Heart right ventricle (tissue), 16 donors: ENCODE results near the gene IQCK. TPM values are rescaled to one million over a fixed set of nuclear protein-coding genes. Genes with fewer than 3 reads are reported as not detected.

Experiments used
- ATAC-seq, 8 donors: fragments of 200-7000 bp; cut with Tn5 transposase; one replicate each; pipeline ENCODE4 v1.9.1; 2020; ENCODE audit warnings: mild to moderate bottlenecking in 8 of 8, moderate library complexity in 8 of 8, moderate number of reproducible peaks in 1 of 8
- DNase-seq, 2 donors: peaks; one replicate each; pipeline ENCODE4 v3.0.0-alpha.2; 2020
- H3K27ac ChIP-seq, 10 donors: fragments of 200-600 bp; sonication (generic) in 2 of 10; one replicate each; pipeline versions ENCODE4 v1.5.0 to v1.8.0; 2020 to 2022; ENCODE audit warnings: mild to moderate bottlenecking in 3 of 10
- H3K27me3 ChIP-seq, 7 donors: fragments of 200-600 bp; one replicate each; pipeline ENCODE4 v1.8.0; 2021 to 2022; ENCODE audit warnings: mild to moderate bottlenecking in 2 of 7
- H3K36me3 ChIP-seq, 9 donors: fragments of 200-600 bp; sonication (generic) in 1 of 9; one replicate each; pipeline versions ENCODE4 v1.5.0 to v1.8.0; 2020 to 2022; ENCODE audit warnings: mild to moderate bottlenecking in 2 of 9
- H3K4me1 ChIP-seq, 9 donors: fragments of 200-600 bp; sonication (generic) in 1 of 9; one replicate each; pipeline versions ENCODE4 v1.5.0 to v1.8.0; 2020 to 2022; ENCODE audit warnings: mild to moderate bottlenecking in 4 of 9
- H3K4me3 ChIP-seq, 10 donors: fragments of 200-600 bp; sonication (generic) in 2 of 10; one replicate each; pipeline versions ENCODE4 v1.5.0 to v1.8.0; 2020 to 2022; ENCODE audit warnings: mild to moderate bottlenecking in 7 of 10, moderate library complexity in 2 of 10
- H3K9me3 ChIP-seq, 11 donors: fragments of 200-600 bp in 10 of 11; sonication (generic) in 2 of 11; one replicate each; pipeline versions ENCODE4 v1.5.0 to v1.8.0; 2013 to 2022; ENCODE audit warnings: mild to moderate bottlenecking in 2 of 11, control low read depth in 1 of 11, moderate library complexity in 1 of 11
- WGBS, 2 donors: extraction: QIAGEN DNeasy Blood & Tissue Kit; methylation state at CpG; one replicate each; pipeline ENCODE4 v1.1.7; 2013; ENCODE audit warnings: inconsistent platforms in 1 of 2; 5-methylcytosine and 5-hydroxymethylcytosine counted together
- intact Hi-C, 10 donors: fragments of 100-400 bp; cut with DNase I; formaldehyde crosslinking; loops; one replicate each; pipeline versions ENCODE4 v1.11.1 to v1.14.2; 2022
- polyA plus RNA-seq, 2 donors: library from polyadenylated mRNA; stranded (reverse); fragments of 200-250 nt; gene quantifications; one replicate each; pipeline ENCODE4 v1.2.3, GENCODE V29; 2013
- total RNA-seq, 10 donors: library from RNA; stranded (reverse); fragmentation: NEBNext Ultra II Directional in 3 of 10; extraction: Animal tissue kit (Norgen Biotek cat#: 25700) in 3 of 10; gene quantifications; one replicate each; pipeline versions ENCODE4 v1.2.1 to v1.2.4, GENCODE V29; 2021 to 2023
- TF ChIP-seq, protein P1 (sequence below), 9 donors: fragments of 200-600 bp; sonication (generic) in 2 of 9; IDR thresholded peaks; one replicate each; pipeline versions ENCODE4 v1.5.0 to v1.8.0; 2021 to 2022; ENCODE audit warnings: antibody characterized with exemption in 9 of 9, mild to moderate bottlenecking in 5 of 9, moderate library complexity in 1 of 9
- donor health status: Arrhythmogenic right ventricular cardiomyopathy.
- donor health status: ischemic (EF 13 %, LVEDD 7.1; RV severe dilation, severe dysfunction).
- donor health status: healthy with polysubstance abuse.
- donor health status: DM: no; HTN: yes; CAD: no.
- donor health status: DM: no; HTN: no; CAD: no.
- donor health status: ischemic (EF 25% LVEDD 6.9; RV normal size, moderate dysfunction).
- donor health status: ischemic (EF 25% LVEDD 5.7; RV mildly dilated, moderate dysfunction).
- donor health status: healthy.
- donor health status: DM: yes; HTN: yes; CAD: no.
- donor health status: Ischemic cardiomyopathy.
- donor health status: ischemic (EF 35%, LVEDD 5.7; RV mildly dilated, moderate dysfunction).
- donor health status: nonischemic (EF 11% LVEDD 7.7; RV severe dilation, severe dysfunction).
- donor health status: DM: yes; HTN: yes; CAD: no.
- donor health status: PGD.
- donor health status: ischemic (EF 29% LVEDD 5.4; RV normal size, mild dysfunction).
- donor health status: nonischemic (EF 23%, LVEDD 6.1; RV moderate dilation, normal function).

The IQCK gene
- total and polyA plus RNA-seq, 12 donors, result 5.5 to 11.7 (median 7.4) TPM

DNA sequence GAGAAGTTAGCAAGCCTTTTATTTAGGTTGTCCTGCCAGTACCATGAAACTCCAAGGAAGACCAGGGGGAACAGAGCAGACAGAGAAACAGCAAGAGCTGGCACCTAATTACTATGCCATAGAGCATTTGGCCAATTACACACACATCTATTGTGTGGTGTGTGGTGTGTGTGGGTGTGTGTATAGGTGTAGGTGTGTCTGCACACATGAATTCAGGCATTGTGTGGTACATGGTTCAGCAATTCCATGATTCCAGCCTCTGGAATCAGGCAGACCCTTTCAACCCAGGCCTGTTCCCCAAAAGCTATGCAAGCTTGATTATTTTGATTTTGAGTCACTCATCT is 25.7 kb downstream of the IQCK start:
- H3K4me1 ChIP-seq, result peaks cover 0 to 46% (median 11%) of the 10 kb centered on the region in 9 donors
- DNase-seq (no peak), ATAC-seq (no peak)
- no peak overlapping the region for H3K27ac ChIP-seq
- TF ChIP-seq, protein P1, sequence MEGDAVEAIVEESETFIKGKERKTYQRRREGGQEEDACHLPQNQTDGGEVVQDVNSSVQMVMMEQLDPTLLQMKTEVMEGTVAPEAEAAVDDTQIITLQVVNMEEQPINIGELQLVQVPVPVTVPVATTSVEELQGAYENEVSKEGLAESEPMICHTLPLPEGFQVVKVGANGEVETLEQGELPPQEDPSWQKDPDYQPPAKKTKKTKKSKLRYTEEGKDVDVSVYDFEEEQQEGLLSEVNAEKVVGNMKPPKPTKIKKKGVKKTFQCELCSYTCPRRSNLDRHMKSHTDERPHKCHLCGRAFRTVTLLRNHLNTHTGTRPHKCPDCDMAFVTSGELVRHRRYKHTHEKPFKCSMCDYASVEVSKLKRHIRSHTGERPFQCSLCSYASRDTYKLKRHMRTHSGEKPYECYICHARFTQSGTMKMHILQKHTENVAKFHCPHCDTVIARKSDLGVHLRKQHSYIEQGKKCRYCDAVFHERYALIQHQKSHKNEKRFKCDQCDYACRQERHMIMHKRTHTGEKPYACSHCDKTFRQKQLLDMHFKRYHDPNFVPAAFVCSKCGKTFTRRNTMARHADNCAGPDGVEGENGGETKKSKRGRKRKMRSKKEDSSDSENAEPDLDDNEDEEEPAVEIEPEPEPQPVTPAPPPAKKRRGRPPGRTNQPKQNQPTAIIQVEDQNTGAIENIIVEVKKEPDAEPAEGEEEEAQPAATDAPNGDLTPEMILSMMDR (IDR thresholded peaks at IDR 0.05), result no peak
- H3K27me3 ChIP-seq, result no peaks in the 10 kb centered on the region
- H3K36me3 ChIP-seq, result peaks cover 0 to 12% (median 0%) of the 10 kb centered on the region in 9 donors
- H3K9me3 ChIP-seq, result no peaks in the 10 kb centered on the region
- H3K4me3 ChIP-seq, result no peak overlapping the region
- intact Hi-C loops, result no loop called here

DNA sequence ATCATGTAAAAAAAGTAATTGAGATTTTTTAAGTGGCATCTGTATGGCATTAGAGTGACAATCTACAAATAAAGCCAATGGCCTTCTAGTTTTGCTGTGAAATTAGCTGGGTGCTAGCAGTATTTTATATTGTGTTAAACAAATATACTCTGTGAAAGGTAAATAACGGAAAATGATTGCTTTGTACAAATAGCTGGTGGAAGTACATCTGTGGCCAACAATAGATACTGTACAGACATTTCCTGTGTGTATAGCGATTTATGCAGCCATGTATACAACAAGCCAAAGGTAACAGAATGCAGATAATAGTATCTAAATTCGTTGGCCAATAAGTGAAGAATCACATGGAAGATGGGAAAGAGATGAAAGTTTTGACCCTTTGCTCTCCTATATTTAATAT is 26.6 kb downstream of the IQCK start:
- 81% methylated on average over 3 of the region's 3 CpGs for WGBS, 2 donors
- no peaks in the 10 kb centered on the region for H3K27me3 ChIP-seq
- H3K36me3 ChIP-seq, result peaks cover 0 to 9% (median 0%) of the 10 kb centered on the region in 9 donors
- intact Hi-C loops, result no loop called here
- ATAC-seq, result no peak
- no peak overlapping the region for H3K4me3 ChIP-seq
- H3K27ac ChIP-seq, result no peak overlapping the region
- TF ChIP-seq, protein P1 (IDR thresholded peaks at IDR 0.05), result no peak
- H3K4me1 ChIP-seq, result peaks cover 0 to 55% (median 13%) of the 10 kb centered on the region in 9 donors
- DNase-seq, result no peak
- no peaks in the 10 kb centered on the region for H3K9me3 ChIP-seq

DNA sequence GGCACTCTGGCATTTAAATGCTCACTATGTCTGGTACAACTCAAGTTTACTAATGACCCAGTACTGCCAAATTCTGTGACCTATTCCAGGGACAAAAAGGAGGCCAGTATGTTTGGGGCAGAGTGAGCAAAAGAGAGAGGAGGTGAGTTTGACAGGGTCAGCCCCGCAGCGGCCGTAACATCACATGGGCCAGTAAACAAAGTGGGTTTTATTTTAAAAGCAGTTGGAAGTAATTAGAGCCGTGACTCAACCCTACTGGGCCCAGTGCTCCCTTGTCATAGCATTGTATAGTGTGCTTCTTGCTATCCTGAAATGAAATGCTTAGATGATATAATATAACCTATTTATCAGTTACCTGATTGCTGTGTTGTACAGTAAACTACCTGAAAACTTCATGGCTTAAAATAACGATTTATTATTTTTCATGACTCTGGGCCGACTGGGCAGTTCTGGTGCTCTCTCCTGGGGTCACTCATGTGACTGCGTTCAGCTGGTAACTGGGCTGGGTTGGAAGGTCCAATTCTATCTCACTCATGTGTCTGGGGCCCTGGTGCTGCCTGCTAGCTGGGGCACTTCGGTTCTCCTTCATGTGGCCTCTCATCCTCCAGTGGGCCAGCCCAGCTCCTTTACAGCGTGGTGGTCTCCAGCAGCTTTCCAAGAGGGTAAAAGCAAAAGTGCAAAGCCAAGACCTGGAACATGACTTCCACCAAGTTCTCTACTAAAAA is 27.4 kb downstream of the IQCK start:
- peak overlapping the region in 2 of 10 donors; percentile 41 to 69 for H3K27ac ChIP-seq
- H3K4me1 ChIP-seq, result peaks cover 0 to 62% (median 13%) of the 10 kb centered on the region in 9 donors
- TF ChIP-seq, protein P1 (IDR thresholded peaks at IDR 0.05), result no peak
- no peak overlapping the region for H3K4me3 ChIP-seq
- no peaks in the 10 kb centered on the region for H3K9me3 ChIP-seq
- ATAC-seq (no peak), DNase-seq (no peak)
- H3K36me3 ChIP-seq, result peaks cover 0 to 2% (median 0%) of the 10 kb centered on the region in 9 donors
- 92 to 93% methylated on average over 9 of the region's 9 CpGs for WGBS, 2 donors
- intact Hi-C loops, result no loop called here
- no peaks in the 10 kb centered on the region for H3K27me3 ChIP-seq

DNA sequence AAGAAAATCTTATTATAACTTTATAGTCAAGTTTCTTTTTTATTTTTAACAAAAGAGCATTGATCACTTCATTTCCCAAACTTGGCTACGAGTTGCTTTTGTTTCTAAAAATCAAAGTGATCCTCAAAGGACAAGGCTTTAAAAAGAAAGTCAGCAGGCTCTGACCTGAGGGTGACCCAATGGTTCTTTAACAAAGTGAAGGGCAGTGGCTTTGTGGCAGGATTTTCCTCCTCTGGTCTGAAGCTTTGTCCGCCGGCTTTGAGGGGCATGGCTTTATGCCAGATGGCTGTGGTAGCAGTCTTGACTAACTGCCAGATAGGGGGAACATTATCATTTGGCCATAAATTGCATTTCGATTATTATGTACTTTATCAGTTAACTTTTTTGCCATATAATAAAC is 28.5 kb downstream of the IQCK start:
- Histone ChIP-seq H3K4me3 (no peak overlapping the region), H3K36me3 (no peaks in the 10 kb centered on the region), H3K4me1 (peaks cover 0 to 73% (median 13%) of the 10 kb centered on the region in 9 donors), H3K27ac (peak overlapping the region in 6 of 10 donors; percentile 1 to 69 (median 40)), H3K27me3 (no peaks in the 10 kb centered on the region), H3K9me3 (no peaks in the 10 kb centered on the region)
- WGBS, 2 donors, result 31 to 32% methylated on average over 4 of the region's 4 CpGs
- DNase-seq (no peak), ATAC-seq (peak in 5 of 8 donors; percentile 34 to 59 (median 47))
- intact Hi-C loops, result no loop called here
- TF ChIP-seq, protein P1 (IDR thresholded peaks at IDR 0.05), result no peak
